ENCODE measurements around the gene SHISA7.

DNA sequence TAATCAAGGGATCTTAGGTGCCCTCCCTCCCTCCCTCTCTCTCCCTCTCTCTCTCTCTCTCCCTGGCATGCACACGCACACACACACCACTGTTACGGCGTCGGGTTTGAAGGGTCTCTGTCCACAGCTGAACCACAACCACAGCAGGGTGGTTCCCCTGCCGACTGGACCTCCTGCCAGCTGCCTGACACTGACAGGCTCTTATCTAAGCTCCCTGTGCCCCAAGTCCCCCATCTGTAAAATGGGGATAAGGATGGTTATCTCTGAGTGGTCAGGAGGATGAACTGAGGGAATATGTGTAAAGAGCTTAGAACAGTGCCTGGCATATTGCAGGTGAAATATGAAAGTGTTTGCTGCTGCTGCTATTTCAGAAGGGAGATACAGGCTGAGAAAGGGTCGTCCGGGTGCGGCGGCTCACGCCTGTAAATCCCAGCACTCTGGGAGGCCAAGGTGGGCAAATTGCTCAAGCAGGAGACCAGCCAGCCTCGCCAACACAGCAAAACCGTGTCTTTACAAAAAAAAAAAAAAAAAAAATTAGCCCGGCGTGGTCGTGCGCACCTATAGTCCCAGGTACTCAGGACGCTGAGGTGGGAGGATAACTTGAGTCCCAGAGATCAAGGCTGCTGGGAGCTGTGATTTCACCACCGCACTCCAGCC lies 852 bp upstream of the SHISA7 start:
- TF ChIP-seq CTCF (IDR thresholded peaks at IDR 0.05) (no peak), EZH2 (IDR thresholded peaks at IDR 0.05) (peak; percentile 54)
